H4 (cell line): ENCODE measurements around the gene HIRA. TPM values are rescaled to one million over a fixed set of nuclear protein-coding genes. Genes with fewer than 3 reads are reported as not detected.
"Not testable (repeated sequence)": the region's sequence is repeated elsewhere in the genome, so short reads cannot be mapped to it uniquely, and the experiment has no call there.

ENCODE experiments used
- DNase-seq: peaks from one replicate; pipeline ENCODE4 v3.0.0-alpha.2; 2015; ENCODE audit warnings: low spot score
- total RNA-seq: library from RNA; depleted of rRNA; stranded (reverse); fragments of >200 nt; shearing (Covaris generic); gene quantifications from 2 replicates; pipeline ENCODE4 v1.2.3, GENCODE V29; 2014

Gene HIRA
- total RNA-seq, 1 experiment from 2014 or later, result 10.0 TPM

GRCh38 chr22:19356708-19357269 lies 74.7 kb downstream of the HIRA start:
- no peak for DNase-seq

- no peak for DNase-seq
Measured at GRCh38 chr22:19355413-19356157, 75.9 kb downstream of the HIRA start.

GRCh38 chr22:19354201-19354600 lies 77.3 kb downstream of the HIRA start:
- DNase-seq, result no peak

- DNase-seq, result no peak
Measured at GRCh38 chr22:19353363-19354131, 78.0 kb downstream of the HIRA start.

- DNase-seq, result no peak
Measured at GRCh38 chr22:19352766-19353165, 78.8 kb downstream of the HIRA start.

GRCh38 chr22:19352217-19352616 lies 79.3 kb downstream of the HIRA start:
- DNase-seq, result no peak

GRCh38 chr22:19351604-19352003 lies 79.9 kb downstream of the HIRA start:
- DNase-seq, result no peak

GRCh38 chr22:19350947-19351346 lies 80.6 kb downstream of the HIRA start:
- DNase-seq, result no peak

- DNase-seq, result no peak
Measured at GRCh38 chr22:19350476-19350859, 81.1 kb downstream of the HIRA start.

GRCh38 chr22:19349778-19350475 lies 81.6 kb downstream of the HIRA start:
- DNase-seq, result no peak

GRCh38 chr22:19346677-19347265 lies 84.8 kb downstream of the HIRA start:
- no peak for DNase-seq

GRCh38 chr22:19344420-19344819 lies 87.1 kb downstream of the HIRA start:
- no peak for DNase-seq

- no peak for DNase-seq
Measured at GRCh38 chr22:19343470-19343869, 88.1 kb downstream of the HIRA start.

GRCh38 chr22:19341500-19341899 lies 90.0 kb downstream of the HIRA start:
- no peak for DNase-seq

GRCh38 chr22:19337137-19337536 lies 94.4 kb downstream of the HIRA start:
- no peak for DNase-seq

GRCh38 chr22:19336133-19337075 lies 95.1 kb downstream of the HIRA start:
- DNase-seq, result no peak

GRCh38 chr22:19331975-19332374 lies 99.6 kb downstream of the HIRA start:
- DNase-seq, result no peak

GRCh38 chr22:19331474-19331873 lies 100.1 kb downstream of the HIRA start:
- DNase-seq, result no peak

- no peak for DNase-seq
Measured at GRCh38 chr22:19330865-19331418, 100.6 kb downstream of the HIRA start.

GRCh38 chr22:19330205-19330604 lies 101.3 kb downstream of the HIRA start:
- DNase-seq, result not testable (repeated sequence)
